KG1 (cell line): Measurements from ENCODE around the gene TTLL10.
"Not testable (repeated sequence)": the region's sequence is repeated elsewhere in the genome, so short reads cannot be mapped to it uniquely, and the experiment has no call there.

Source experiments
- DNase-seq: peaks from one replicate; lab custom pipeline; 2025; lab: John Stamatoyannopoulos, UW

TTLL10 gene

DNA sequence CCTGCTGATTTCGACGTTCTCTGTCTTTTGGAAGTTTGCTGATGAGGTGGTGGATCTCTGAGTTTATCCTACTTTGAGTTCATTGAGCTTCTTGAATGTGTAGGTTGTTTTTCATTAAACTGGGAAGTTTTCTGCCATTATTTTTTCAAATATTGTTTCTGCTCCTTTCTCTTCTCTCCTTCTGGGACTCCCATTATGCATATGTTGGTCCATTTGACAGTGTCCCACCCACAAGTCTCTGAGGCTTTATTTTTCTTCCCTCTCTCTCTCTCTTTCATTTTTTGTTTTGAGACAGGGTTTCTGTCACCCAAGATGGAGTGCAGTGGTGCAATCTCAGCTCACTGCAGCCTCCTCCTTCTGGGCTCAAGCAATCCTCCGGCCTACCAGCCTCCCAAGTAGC, 21.0 kb downstream of the TTLL10 start:
- no peak for DNase-seq

DNA sequence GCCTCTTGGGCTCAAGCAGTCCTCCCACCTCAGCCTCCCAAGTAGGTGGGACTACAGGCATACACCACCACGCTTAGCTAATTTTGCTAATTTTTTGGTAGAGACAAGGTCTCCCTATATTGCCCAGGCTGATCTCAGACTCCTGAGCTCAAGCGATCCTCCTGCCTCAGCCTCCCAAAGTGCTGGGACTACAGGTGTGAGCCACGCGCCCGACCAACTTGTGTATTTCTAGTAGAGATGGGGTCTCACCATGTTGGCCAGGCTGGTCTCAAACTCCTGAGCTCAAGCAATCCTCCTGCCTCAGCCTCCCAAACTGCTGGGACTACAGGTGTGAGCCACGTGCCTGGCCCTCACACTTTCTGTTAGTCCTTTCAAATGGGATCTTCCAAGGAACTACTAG, 22.0 kb downstream of the TTLL10 start:
- DNase-seq: not testable (repeated sequence)

DNA sequence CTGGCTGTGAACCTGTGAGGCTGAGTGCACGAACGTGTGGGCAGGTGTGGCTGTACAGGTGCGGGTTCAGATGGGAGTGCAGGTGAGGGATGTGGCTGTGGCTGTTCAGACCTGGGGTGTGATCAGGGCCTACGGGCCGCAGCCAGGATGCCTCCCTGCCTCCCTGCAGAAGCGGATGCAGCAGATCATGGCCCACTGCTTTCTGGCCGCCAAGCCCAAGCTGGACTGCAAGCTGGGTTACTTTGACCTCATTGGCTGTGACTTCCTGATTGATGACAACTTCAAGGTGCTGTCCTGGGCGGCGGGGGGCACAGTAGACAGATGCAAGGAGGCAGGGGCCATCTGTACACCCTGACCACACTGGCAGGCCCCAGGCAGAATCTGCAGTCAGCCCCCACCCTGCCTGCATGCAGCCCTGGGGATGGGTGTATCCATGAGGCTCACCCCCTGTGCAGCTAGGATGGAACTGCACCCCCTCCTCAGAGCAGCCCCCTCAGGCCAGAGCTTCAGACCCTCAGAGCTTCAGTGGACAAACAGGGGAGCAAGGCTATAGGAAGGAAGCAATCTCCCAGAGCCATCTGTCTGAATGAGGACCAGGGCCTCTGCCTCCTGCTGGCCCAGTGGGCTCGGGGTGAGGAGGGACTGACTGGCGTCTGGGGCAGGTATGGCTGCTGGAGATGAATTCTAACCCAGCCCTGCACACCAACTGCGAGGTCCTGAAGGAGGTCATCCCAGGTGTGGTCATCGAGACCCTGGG, 22.9 kb downstream of the TTLL10 start:
- no peak for DNase-seq

DNA sequence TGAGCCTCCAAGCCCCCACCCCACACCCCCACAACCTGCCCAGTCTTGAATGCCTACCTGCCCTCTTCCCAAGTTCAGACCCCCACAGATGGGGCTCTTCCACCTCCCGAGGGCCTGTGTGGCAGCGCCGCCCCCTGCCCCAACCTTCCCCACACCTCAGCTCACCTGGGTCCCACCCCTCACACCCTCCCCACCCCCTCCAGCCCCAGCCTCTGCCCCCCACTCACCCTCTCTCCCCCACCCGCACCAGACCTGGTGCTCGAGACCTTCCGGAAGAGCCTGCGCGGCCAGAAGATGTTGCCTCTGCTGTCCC, 23.5 kb downstream of the TTLL10 start:
- DNase-seq: no peak

DNA sequence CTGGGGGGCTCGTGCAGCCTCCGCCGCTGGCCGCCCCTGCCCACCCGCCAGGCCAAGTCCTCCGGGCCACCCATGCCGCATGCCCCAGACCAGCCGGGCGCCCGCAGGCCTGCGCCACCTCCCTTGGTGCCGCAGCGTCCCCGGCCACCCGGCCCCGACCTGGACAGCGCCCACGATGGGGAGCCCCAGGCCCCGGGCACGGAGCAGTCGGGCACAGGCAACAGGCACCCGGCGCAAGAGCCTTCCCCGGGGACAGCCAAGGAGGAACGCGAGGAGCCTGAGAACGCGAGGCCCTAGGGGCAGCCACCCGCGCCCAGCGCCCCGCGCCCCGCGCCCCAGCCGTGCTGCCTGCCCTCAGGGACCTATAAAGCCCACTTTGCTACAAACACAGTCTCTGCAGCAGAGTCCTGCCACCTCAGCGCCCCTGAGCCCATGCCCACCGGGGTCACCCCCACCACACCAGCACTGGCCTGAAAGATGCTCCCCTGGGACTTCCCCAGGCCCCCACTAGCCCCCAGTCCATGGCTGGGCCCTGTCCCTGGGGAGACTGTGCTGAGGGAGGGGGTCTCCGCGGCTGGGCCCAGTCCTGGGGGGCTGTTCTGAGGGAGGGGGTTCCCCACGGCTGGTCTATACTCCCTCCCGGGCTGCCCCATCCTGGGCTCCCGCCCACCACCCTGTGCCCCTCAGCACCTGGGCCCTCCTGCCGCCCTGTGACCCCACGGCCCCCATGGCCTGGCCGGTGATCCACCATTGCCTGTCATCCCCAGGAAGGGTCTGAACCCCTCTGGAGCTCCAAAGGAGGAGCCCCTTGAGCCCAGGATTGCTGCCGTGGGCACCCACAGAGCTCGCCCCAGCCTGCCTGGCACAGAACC, 24.1 kb downstream of the TTLL10 start:
- no peak for DNase-seq

DNA sequence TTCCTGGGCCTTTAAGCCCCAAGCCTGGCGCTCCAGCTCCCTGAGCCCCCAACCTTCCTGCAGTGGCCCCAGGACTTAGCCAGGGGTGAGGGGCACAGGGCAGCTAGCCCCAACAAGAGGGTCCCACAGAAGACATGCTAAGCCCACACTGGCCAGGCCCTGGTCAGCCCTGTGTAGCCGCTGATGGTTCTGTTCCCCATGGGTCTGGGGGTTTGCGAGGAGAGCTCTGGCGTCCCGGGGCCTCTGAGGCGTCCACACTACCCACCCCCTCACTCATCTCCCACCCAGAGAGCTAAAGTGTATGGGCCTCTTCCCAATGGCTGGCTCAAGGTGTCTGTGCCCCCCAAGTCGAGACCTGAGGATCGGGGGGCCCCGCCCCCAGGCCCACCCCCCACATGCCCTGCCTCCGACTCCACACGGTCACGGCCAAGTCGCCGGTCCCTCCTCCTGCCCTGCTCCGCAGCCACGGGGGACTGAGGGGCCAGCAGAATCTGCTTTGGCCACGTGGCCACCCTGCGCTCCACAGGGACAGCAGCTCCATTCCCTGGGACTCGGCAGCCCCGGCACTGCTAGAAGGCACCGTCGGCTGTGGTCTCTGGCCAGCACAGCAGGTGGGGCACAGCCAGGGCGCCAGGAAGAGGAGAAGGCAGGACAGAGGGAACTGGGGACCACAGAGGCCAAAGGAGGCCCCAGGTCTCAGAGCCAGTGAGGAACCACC, 24.9 kb downstream of the TTLL10 start:
- DNase-seq: no peak

DNA sequence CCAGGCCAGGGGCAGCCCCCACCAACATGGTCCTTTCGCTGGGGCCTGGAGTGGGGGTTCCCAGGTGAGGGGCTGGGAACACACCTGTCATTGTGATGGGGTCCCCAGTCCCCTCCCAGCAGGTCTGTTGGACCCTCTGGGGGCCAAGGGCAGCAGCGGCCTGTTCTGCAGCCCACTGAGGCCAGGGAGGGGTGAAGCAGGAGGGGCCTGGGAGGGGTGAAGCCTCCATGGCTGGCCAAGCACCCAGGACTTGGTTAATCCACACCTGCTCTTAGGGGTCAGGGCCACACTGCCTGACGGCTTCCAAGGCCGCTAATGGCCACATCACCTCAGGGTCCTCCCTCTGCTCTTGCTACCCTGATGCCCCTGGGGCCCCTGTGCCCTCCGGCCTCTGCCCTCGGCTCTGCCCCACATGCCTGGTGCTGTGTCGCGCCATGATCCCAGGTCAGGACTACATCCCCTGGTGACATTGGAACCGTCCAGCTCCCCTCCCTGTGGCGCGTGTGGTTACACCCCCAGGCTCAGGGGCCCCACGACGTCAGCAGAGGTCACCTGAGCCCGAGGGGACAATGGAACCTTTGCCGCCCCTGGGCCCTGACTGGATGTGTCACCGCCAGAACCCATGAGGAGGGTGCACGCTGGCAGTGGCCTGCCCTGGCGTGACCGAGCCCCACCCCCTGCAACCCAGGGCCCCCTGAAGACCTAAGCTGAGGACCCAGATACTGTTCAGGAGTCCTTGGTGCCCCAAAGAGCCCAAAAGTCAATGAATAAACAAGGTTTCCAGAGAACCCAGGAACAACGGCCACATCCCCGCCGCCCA, 25.7 kb downstream of the TTLL10 start:
- no peak for DNase-seq

DNA sequence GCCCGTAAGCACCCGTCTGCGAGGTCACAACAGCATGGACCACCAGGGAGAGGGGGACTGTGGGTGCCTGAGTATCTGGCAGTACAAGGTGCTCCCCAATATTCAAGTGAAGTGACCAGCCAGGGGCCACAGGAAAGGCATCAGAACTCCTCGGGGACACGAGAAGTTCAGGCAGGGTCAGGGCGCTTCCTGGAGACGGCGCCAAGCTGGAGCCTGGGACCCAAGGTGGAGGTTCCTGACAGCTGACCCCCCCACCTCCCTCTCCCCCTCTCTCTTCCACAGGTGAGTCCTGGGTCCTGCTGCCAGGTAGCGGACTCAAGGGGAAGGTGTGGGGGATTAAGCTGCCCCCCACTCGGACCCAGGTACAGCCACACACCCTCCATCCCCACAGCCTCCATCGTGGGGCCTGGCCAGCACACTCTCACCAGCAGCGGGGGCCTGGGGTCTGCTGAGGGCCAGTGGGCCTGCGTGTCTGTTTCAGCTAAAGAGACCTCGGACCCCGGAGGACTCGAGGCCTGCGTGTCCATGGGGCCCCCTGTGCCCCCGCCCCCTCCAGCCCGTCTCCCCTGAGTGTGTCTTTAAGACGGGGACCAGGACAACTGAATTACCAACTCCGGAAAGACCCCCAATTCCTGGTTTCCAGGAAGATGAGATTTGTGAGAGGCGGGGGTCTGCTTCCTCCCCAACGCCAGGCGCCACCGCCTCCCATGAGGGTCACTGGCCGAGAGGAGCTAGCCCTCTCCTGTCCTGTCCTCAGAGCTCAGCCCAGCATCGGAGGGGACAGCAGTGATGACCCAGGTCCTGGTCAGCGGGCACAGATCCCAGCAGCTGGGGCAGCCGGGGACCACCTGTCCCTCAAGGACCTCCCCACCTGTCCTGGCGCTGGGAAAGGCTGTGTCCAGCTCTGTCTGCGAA, 26.5 kb downstream of the TTLL10 start:
- no peak for DNase-seq

DNA sequence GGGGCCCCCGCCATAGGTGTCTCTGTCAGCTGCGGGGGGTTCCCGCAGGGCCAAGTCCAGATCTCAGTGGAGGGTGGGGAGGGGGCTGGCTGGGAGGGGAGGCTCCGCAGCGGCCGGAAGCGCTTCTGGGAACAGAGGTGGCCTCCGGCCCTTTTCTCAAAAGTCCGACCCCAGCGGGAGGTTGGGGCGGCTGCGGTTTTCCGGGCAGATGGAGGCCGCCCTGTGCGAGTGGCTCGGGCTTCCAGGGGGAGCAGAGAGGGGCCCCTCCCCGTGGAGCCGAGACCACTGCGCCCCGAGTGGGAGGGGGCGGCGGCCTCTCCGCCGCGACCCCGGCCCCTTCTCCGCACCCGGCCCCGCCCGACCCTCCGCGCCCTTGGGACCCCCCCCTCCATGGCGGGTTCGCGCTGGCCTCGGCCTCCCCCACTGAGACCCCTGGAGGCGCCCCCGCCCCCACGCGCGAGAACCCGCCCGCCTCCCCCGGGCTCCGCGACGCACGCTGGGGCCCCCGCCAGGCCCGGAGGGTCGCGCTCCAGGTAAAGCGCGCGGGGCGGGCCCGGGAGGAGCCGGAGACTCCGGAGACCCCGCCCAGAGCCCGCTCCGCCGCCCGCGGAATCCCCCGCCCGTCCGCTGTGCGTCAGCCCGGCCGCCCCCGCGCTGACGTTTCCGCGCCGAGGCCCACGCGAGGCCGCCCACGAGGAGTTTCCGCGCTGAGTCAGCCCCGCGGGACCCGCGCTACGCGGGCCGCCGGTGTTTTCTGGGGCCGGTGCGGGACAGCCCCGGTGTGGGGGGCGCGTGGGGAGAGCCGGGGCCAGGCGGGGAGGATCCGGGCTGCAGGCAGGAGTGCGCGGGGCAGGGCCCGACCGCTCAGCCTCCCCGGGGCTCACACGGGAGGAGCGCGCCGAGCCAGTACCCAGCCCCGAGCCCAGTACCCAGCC, 27.5 kb downstream of the TTLL10 start:
- no peak for DNase-seq

DNA sequence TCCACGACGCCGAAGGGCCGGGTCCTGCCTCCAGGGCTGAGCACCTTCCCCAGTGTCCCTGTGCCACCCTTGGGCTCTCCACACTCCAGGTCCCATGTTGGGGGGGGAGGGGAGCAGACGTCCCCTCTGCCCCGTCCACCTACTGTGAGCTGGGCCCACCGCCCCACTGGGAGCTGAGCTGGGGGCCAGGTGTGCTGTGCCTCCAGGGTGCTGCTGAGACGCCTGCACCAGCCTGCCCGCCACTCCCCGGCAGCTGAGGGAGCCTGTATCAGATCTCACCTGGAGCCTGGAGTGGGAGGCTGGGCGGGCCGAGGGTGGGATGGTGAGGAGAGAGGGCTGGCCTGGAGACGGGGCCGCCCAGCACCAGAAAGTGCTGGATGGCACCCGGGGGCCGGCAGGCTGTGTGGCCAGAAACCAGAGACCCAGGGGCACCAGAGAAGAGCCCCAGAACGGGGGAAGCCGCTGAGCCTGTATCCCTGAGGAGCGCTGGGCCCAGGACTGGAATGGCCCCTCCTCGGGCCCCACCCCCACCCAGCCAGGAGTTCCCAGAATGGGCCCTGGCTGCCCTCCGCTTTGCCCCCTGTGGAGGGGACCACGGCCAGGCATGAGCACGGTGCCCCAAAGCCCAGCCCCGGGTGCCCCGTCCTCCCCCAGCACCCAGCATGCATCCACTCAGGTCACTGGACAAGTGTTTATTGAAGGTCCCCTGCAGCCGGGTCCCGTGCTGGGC, 29.3 kb downstream of the TTLL10 start:
- DNase-seq: no peak

DNA sequence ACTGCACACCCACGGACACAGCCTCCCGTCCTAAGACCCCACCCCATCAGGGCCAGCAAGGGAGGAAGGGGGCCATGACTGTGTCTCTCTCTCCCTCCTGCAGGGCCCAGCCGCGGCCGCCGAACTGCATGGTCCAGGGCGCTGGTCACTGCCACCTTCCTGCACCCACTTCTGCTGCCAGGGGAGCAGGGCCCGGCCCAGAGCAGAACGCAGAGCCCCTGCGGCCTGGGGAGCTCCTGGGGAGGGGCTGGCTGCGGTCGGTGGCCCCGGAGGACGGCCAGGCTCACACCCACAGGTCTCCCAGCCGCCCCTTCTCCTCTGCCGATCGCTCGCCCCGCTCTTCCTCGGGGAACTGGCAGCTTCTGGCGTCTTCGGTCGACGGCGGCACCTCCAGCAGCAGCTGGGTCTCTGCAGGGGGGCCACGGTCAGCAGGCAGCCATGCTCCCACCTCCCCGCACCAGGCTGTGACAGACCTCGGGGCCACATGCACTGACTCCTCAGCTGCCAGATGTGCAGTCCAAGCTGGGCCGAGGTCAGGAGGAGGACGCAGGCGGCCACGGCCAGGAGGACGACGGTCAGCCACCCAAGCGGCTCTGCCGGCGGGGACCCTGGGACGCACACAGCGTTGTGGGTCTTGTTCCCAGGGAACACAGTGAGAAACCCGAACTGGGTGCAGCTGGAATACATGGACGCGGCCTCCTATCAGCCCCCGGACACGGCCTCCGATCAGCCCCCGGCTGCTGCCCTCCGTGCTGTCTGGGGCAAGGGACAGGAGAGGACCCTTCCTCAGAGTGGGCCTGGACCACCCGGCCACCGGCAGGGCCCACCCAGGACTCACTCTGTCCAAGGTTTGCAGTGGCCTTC, 30.1 kb downstream of the TTLL10 start:
- no peak for DNase-seq

DNA sequence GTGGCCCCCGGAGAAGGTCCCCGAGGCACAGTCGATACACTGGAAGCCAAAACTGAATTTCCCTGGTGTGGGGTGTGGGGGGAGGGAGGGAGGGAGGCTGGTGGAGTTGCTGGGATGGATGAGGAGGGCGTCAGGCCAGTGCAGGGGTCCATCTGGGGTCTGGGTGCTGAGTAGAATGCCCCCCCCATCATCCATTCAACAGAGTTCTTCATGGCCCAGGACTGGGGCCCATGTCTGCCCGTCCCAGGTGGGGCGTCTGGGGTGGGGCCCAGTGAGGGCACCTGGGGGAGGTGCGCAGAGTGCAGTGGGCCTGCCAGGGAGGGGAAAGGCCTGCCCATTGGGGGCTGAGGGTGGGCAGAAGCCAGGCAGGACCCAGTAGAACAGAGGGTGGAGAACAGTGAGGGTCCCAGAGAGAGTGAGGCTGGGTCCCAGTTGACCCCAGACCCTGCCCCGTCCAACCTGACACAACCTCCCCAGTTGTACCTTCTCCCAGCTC, 30.8 kb downstream of the TTLL10 start:
- DNase-seq: no peak

DNA sequence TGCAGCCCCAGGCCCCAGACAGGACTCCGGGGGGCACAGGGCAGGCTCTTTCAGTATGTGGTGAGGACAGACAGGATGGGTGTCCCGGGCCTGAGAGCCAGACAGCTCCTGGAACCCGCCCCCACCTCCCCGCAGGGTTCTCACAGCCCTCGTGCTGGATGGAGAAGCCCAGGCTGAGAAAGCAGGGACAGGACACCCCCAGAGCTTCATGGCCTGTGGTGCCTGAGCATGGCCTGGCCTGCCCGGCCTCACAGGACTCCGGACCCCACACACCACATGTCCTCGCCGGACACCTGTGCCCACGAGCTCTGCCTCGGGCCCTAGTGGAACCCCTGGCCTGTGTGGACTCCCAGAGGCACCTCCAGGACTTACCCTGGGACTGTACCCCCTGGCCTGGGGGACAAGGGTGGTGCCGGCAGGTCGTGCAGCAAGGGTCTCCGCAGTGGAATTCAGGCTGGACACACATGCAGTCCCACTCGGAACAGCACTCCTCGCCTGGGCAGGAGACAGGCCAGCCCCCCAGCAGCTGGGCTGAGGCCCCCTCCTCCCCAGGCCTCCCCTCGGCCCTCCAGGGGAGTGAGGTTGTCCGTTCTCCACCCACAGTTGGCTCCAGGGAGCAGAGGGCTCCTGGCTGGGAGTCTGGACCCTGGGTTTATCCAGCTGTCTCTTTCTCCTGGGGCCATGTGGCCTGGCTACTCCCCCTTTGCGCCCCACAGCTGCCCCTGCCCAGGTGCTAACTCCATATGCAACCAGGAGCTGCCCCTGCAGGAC, 31.5 kb downstream of the TTLL10 start:
- no peak for DNase-seq

DNA sequence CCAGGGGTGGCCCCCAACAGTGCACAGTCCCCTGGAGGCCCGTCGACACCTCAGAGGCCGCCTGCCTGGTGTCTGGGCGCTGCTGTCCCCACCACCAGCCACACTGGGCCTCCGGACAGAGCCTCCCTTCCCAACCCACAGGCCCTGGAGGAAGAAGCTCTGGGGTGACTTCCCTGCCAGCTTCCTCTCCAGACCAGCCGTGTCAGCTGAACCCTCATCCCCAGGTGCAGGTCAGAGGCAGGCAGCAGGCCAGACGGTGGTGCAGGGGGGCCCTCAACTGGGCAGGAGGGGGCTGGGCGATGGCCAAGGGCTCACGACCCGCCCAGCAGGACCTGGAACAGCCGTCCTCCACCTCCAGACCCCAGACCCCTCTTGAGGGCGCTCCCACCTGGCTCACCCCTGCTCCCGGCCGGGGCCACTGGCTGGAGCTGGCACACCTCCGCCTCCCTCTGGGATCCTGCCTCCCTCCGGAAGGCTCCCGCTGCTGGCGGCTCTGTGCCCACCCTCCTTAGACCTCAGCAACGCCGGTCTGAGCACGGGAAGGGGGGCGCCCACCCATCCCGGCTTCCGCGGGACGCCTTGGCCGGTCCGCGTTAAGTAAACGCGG, 32.2 kb downstream of the TTLL10 start:
- DNase-seq: no peak

DNA sequence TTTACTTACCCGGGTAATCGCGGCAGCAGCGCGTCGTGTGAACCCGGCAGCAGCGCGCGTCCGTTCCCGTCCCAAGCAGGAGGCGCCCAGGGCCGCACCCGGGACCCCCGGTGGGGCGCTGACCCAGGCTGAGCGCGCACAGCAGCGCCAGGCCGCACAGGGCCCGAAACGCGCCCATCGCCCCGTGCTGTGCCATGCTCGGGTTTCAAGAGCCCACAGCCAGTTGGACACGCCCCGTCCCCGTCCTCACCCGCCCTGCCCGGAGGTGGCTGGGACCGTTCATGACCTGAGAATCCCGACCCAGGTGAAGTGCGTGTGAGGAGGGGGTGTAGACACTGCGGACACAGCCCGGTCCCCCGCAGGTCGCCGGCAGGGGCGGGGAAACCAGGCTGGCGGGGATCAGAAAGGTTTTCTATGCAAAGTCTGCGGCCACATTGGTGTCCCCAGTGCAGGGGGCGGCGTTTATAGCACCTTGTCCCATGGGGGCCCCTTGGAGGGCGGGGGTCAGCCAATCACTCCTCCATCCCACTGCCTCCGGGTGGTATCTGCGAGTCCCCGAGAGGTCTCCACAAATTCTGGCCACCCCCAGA, 32.8 kb downstream of the TTLL10 start, which contains the start of gene TNFRSF18:
Gene TNFRSF18, minus strand, starts transcription at position 217 of the 590 bp plus-strand sequence. Its CDS starts 21 bp downstream, at position 196.
- no peak for DNase-seq

DNA sequence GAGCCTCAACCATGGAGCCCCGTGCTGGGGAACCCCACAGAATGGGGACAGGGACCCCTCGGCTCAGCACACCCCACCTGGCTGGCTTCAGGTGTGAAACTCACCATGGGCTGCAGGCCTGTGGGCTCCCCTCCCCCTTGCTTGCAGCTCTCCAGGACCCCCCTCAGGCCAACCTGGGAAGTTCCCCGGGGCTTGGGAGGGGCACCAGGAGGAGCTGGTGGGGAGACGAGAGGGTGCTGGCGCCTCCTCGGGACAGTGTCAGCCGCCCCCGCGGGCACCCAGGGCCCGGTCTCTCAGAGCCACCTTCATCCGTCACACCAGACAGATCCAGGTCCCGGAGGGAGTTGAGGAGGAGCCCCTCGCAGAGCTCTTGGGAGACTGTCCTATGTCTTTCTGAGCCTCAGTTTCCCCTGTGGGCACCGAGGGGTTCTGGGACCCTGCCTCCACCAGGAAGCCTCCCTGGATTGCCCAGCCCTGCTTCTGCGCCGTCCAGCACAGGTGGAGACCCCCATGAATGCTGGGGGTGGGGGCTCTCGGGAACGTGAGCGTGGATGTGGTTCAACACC, 33.4 kb downstream of the TTLL10 start:
- no peak for DNase-seq
